GM12878 (cell line): Measurements from ENCODE around the gene ARL5A. TPM values are rescaled to one million over a fixed set of nuclear protein-coding genes. Genes with fewer than 3 reads are reported as not detected.

Source experiments
- ATAC-seq: fragments of 200-7000 bp; cut with Tn5 transposase; 3 replicates; pipeline ENCODE4 v1.9.1; 2020; ENCODE audit warnings: mild to moderate bottlenecking, moderate library complexity
- BruUV-seq: library from RNA; stranded (reverse); fragments of 400-500 nt; replicated peaks from 2 replicates; lab custom pipeline; 2021; lab: Mats Ljungman, UMichigan
- CTCF ChIA-PET: fragments of 300-600 bp; sonication (Branson Sonifier 250); formaldehyde crosslinking; extraction: SDS; loops from one replicate; lab custom pipeline; 2021; ENCODE audit warnings: inconsistent platforms; lab: Yijun Ruan, JAX
- POLR2A ChIA-PET: fragments of 350-600 bp; formaldehyde crosslinking; extraction: SDS; loops from one replicate; lab custom pipeline; 2021; ENCODE audit warnings: inconsistent platforms; lab: Charles Lee
- RAD21 ChIA-PET: fragments of 300-600 bp; sonication (Branson Sonifier 250); formaldehyde crosslinking; loops from one replicate; lab custom pipeline; 2023; ENCODE audit warnings: antibody characterized with exemption; ENCODE audit not compliant: unreplicated experiment; lab: Charles Lee
- SMC1A ChIA-PET: fragments of 300-600 bp; sonication (Branson Sonifier 250); formaldehyde crosslinking; loops from one replicate; lab custom pipeline; 2023; ENCODE audit not compliant: unreplicated experiment, uncharacterized antibody; lab: Charles Lee
- DNase-seq: peaks from one replicate; pipeline ENCODE4 v3.0.0-alpha.2; 2011; ENCODE audit warnings: low read depth, low spot score
- FAIRE-seq: peaks from 3 replicates; lab custom pipeline; 2011; peaks lifted over from hg19 to GRCh38; lab: Jason Lieb, UNC
- H2AFZ ChIP-seq: 2 replicates; pipeline ENCODE4 v1.6.0; 2011; ENCODE audit warnings: low read depth, low read length, control low read depth; ENCODE audit not compliant: control insufficient read depth
- H3K27ac ChIP-seq: 2 replicates; pipeline ENCODE4 v1.5.1; 2011; ENCODE audit warnings: control low read depth; ENCODE audit not compliant: control insufficient read depth, insufficient read depth
- H3K27me3 ChIP-seq, 2 experiments: replicated peaks in 1 of 2; 2 replicates each; pipeline versions ENCODE4 v1.6.0 to v1.6.1; 2011; ENCODE audit warnings: low read length in 1 of 2; ENCODE audit not compliant: control insufficient read depth in 2 of 2, insufficient read depth in 2 of 2
- H3K36me3 ChIP-seq, 2 experiments: 2 replicates each; pipeline ENCODE4 v1.5.1; 2011; ENCODE audit warnings: low read length in 1 of 2; ENCODE audit not compliant: control insufficient read depth in 2 of 2, insufficient read depth in 2 of 2
- H3K4me1 ChIP-seq: 2 replicates; pipeline ENCODE4 v1.6.1; 2011; ENCODE audit warnings: mild to moderate bottlenecking, low read length, moderate library complexity, mixed read lengths; ENCODE audit not compliant: control insufficient read depth, insufficient read depth
- H3K4me2 ChIP-seq: 2 replicates; pipeline ENCODE4 v1.6.0; 2011; ENCODE audit warnings: control low read depth; ENCODE audit not compliant: control insufficient read depth, insufficient read depth
- H3K4me3 ChIP-seq: fragments of 200-600 bp; sonication (generic); 2 replicates; pipeline ENCODE4 v1.5.1; 2016
- H3K79me2 ChIP-seq: 2 replicates; pipeline ENCODE4 v1.6.0; 2011; ENCODE audit warnings: low read length; ENCODE audit not compliant: control insufficient read depth, insufficient read depth
- H3K9ac ChIP-seq: 2 replicates; pipeline ENCODE4 v1.8.0; 2011; ENCODE audit warnings: low read length, control low read depth, mixed read lengths; ENCODE audit not compliant: control insufficient read depth, insufficient read depth
- H3K9me3 ChIP-seq: replicated peaks from 3 replicates; pipeline ENCODE4 v1.5.1; 2011; ENCODE audit warnings: mild to moderate bottlenecking, low read length; ENCODE audit not compliant: control insufficient read depth, insufficient read depth
- H4K20me1 ChIP-seq: 2 replicates; pipeline ENCODE4 v1.6.0; 2011; ENCODE audit not compliant: control insufficient read depth, insufficient read depth
- EGR1 ChIP-seq, 2 experiments: IDR thresholded peaks; 1 replicate in 1 of 2; 2 replicates in 1 of 2; pipeline ENCODE4 v1.6.1; 2011 to 2012; ENCODE audit warnings: low read depth in 2 of 2, low read length in 2 of 2, borderline replicate concordance in 1 of 2, mild to moderate bottlenecking in 1 of 2, moderate library complexity in 1 of 2
- FOXK2 ChIP-seq: fragments of 450-650 bp; IDR thresholded peaks from 2 replicates; pipeline ENCODE4 v1.6.1; 2017; ENCODE audit warnings: mild to moderate bottlenecking, moderate library complexity
- GATAD2B ChIP-seq: fragments of 450-650 bp; conservative IDR thresholded peaks from 2 replicates; pipeline ENCODE4 v1.6.1; 2017; ENCODE audit warnings: low read depth, mild to moderate bottlenecking, moderate library complexity
- MXI1 ChIP-seq: fragments of 150-350 bp; IDR thresholded peaks from 2 replicates; pipeline ENCODE4 v1.6.1; 2011; ENCODE audit warnings: low read depth, mild to moderate bottlenecking, inconsistent platforms, low read length, improper control_type of control experiment
- NBN ChIP-seq: fragments of 450-650 bp; IDR thresholded peaks from 2 replicates; pipeline ENCODE4 v1.6.1; 2016
- WGBS: methylation state at CpG from one replicate; pipeline ENCODE4 v1.1.6; 2016; ENCODE audit warnings: low lambda C conversion rate; ENCODE audit not compliant: insufficient replicate concordance, insufficient coverage; ENCODE audit errors: missing lambda C conversion rate; 5-methylcytosine and 5-hydroxymethylcytosine counted together
- in situ Hi-C: fragments of 300-500 bp; cut with MboI; formaldehyde crosslinking; loops from 9 replicates; pipeline ENCODE4 v1.14.3; 2018; ENCODE audit warnings: mixed read lengths
- intact Hi-C: fragments of 100-400 bp; cut with micrococcal nuclease; formaldehyde crosslinking; loops from one replicate; pipeline ENCODE4 v1.14.2; 2022; ENCODE audit not compliant: unreplicated experiment
- polyA plus RNA-seq, 11 experiments: library from polyadenylated mRNA; depleted of rRNA in 4 of 11; unstranded in 6 of 11; stranded (reverse) in 5 of 11; fragments of >200 nt; fragmentation: Nextera tagmentation in 4 of 11; fragmentation: Illumina TruSeq in 1 of 11; extraction: Ambion mirVana in 4 of 11; extraction: Trizol in 1 of 11; gene quantifications; 1 replicate in 1 of 11; 2 replicates in 10 of 11; pipeline versions ENCODE4 v1.2.1 to v1.2.3, GENCODE V29; 2011 to 2016; ENCODE audit warnings: inconsistent platforms in 2 of 11, missing spikeins in 2 of 11, low read depth in 1 of 11
- total RNA-seq, 4 experiments: library from RNA; depleted of rRNA in 3 of 4; stranded (reverse); fragments of >200 nt in 3 of 4; fragmentation: Illumina TruSeq in 1 of 4; extraction: Trizol in 1 of 4; gene quantifications; 2 replicates each; pipeline versions ENCODE4 v1.2.1 to v1.2.3, GENCODE V29; 2013 to 2021
- TF ChIP-seq, protein P1 (sequence below): fragments of 450-650 bp; IDR thresholded peaks from 2 replicates; pipeline ENCODE4 v1.6.1; 2018; ENCODE audit warnings: borderline replicate concordance, mild to moderate bottlenecking; ENCODE audit not compliant: partially characterized antibody
- TF ChIP-seq, protein P2 (sequence below): IDR thresholded peaks from 2 replicates; pipeline ENCODE4 v1.6.1; 2011; ENCODE audit warnings: borderline replicate concordance, low read depth, mild to moderate bottlenecking, moderate library complexity, mixed read lengths, low read length; ENCODE audit not compliant: insufficient read depth; ENCODE audit errors: extremely low read length

ARL5A gene
- total and polyA plus RNA-seq, 10 of the 15 experiments (the other 5 are each of a cell fraction or from before 2014, with no cell fraction given) = 9.4 to 52.9 (median 32.0) TPM

DNA sequence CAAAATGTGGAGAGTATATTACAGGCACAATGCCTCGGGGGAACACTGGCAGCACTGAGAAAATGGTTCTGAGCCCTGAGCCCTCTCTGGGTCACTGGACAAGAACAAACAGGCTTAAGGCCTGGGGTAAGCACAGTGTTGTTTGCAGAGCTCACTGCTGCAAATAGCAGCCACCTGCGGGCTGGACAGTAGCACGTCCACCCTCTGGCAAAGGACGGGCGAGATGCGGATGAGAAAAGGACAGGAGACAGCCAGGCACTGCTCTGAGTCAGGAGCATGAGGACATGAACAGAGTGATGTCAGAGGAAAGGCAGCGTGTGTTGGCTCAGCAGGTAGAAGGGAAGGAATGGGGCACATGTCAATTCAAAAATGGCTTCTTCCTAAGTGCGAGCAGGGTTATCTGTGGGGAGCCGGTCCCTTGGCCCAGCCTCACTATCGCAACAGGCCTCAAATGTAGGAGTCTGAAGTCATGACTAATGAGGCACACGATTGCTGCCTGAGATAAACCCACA is 68.0 kb downstream of the ARL5A start:
- H3K4me3 ChIP-seq = no peak overlapping the region
- FAIRE-seq = no peak
- no peaks in the 10 kb centered on the region for H3K36me3 ChIP-seq
- DNase-seq = no peak
- H3K9ac ChIP-seq = no peak overlapping the region
- H4K20me1 ChIP-seq = no peaks in the 10 kb centered on the region
- H3K79me2 ChIP-seq = no peaks in the 10 kb centered on the region
- no peak overlapping the region for H3K27ac ChIP-seq
- WGBS = 91% methylated on average over 11 of the region's 11 CpGs
- no peaks in the 10 kb centered on the region for H3K27me3 ChIP-seq
- H3K4me1 ChIP-seq = no peaks in the 10 kb centered on the region
- no peaks in the 10 kb centered on the region for H3K9me3 ChIP-seq
- no peak overlapping the region for H2AFZ ChIP-seq
- BruUV-seq = no TSS peak
- in situ Hi-C loops (no loop called here), intact Hi-C loops (no loop called here)
- ChIA-PET SMC1A (no interaction called here), RAD21 (no interaction called here), CTCF (interaction anchor here (0.8 kb wide), 1 partner anchor 24 kb away, joined by 3 read pairs; no protein-coding TSS in a partner anchor), POLR2A (no interaction called here)
- no peak overlapping the region for H3K4me2 ChIP-seq
- ATAC-seq = no peak
- TF ChIP-seq, protein P1, sequence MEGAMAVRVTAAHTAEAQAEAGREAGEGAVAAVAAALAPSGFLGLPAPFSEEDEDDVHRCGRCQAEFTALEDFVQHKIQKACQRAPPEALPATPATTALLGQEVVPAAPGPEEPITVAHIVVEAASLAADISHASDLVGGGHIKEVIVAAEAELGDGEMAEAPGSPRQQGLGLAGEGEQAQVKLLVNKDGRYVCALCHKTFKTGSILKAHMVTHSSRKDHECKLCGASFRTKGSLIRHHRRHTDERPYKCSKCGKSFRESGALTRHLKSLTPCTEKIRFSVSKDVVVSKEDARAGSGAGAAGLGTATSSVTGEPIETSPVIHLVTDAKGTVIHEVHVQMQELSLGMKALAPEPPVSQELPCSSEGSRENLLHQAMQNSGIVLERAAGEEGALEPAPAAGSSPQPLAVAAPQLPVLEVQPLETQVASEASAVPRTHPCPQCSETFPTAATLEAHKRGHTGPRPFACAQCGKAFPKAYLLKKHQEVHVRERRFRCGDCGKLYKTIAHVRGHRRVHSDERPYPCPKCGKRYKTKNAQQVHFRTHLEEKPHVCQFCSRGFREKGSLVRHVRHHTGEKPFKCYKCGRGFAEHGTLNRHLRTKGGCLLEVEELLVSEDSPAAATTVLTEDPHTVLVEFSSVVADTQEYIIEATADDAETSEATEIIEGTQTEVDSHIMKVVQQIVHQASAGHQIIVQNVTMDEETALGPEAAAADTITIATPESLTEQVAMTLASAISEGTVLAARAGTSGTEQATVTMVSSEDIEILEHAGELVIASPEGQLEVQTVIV = no peak
- TF ChIP-seq, protein P2, sequence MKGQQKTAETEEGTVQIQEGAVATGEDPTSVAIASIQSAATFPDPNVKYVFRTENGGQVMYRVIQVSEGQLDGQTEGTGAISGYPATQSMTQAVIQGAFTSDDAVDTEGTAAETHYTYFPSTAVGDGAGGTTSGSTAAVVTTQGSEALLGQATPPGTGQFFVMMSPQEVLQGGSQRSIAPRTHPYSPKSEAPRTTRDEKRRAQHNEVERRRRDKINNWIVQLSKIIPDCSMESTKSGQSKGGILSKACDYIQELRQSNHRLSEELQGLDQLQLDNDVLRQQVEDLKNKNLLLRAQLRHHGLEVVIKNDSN = no peak
- no peak for TF ChIP-seq GATAD2B
- TF ChIP-seq EGR1 (IDR thresholded peaks at IDR 0.05; ENCODE audit: borderline replicate concordance in 1 of 2, low read depth in 2 of 2, low read length in 2 of 2) = no peak
- no peak for TF ChIP-seq NBN
- peak; percentile 31; the same call in 1 of the 2 replicates for TF ChIP-seq FOXK2
- no peak for TF ChIP-seq MXI1
